COLO829 (cell line): ENCODE data around the gene LYZL4.

Source experiments
- DNase-seq: peaks from one replicate; pipeline ENCODE4 v3.0.0; 2012; ENCODE audit warnings: low spot score

Gene LYZL4

GRCh38 chr3:42410370-42411131, at the start of gene LYZL4:
TSS of gene LYZL4 (minus strand) at chr3:42410610. CDS start at chr3:42407251, 3,359 bp downstream.
- no peak for DNase-seq

GRCh38 chr3:42459151-42459550, 48.7 kb upstream of the LYZL4 start:
- no peak for DNase-seq

- DNase-seq = no peak
These were observed 45.8 kb upstream of the LYZL4 start for GRCh38 chr3:42456211-42456610.

- DNase-seq = no peak
These were observed 41.3 kb upstream of the LYZL4 start for GRCh38 chr3:42451546-42452230.

GRCh38 chr3:42451116-42451515, 40.7 kb upstream of the LYZL4 start:
- no peak for DNase-seq

GRCh38 chr3:42450567-42450966, 40.2 kb upstream of the LYZL4 start:
- DNase-seq = no peak

- no peak for DNase-seq
These were observed 37.1 kb upstream of the LYZL4 start for GRCh38 chr3:42447481-42447880.

- DNase-seq = no peak
These were observed 36.0 kb upstream of the LYZL4 start for GRCh38 chr3:42446111-42447050.

GRCh38 chr3:42443819-42444436, 33.5 kb upstream of the LYZL4 start:
- peak; percentile 92 for DNase-seq

- DNase-seq = no peak
These were observed 32.9 kb upstream of the LYZL4 start for GRCh38 chr3:42443292-42443691.

GRCh38 chr3:42442640-42443039, 32.2 kb upstream of the LYZL4 start:
- DNase-seq = no peak

- no peak for DNase-seq
These were observed 31.4 kb upstream of the LYZL4 start for GRCh38 chr3:42441791-42442190.

- DNase-seq = no peak
These were observed 30.5 kb upstream of the LYZL4 start for GRCh38 chr3:42440924-42441323.

- DNase-seq = no peak
These were observed 29.1 kb upstream of the LYZL4 start for GRCh38 chr3:42439261-42440115.

- no peak for DNase-seq
These were observed 28.3 kb upstream of the LYZL4 start for GRCh38 chr3:42438758-42439157.

- DNase-seq = no peak
These were observed 27.8 kb upstream of the LYZL4 start for GRCh38 chr3:42438193-42438592.

GRCh38 chr3:42434777-42435380, 24.5 kb upstream of the LYZL4 start:
- no peak for DNase-seq

GRCh38 chr3:42432485-42432884, 22.1 kb upstream of the LYZL4 start:
- DNase-seq = no peak

GRCh38 chr3:42430781-42431532, 20.5 kb upstream of the LYZL4 start:
- no peak for DNase-seq

- no peak for DNase-seq
These were observed 18.4 kb upstream of the LYZL4 start for GRCh38 chr3:42428830-42429229.
